Endothelial cell (in vitro differentiated cells): Measurements from ENCODE around the gene POM121L2. TPM values are rescaled to one million over a fixed set of nuclear protein-coding genes. Genes with fewer than 3 reads are reported as not detected.

Source experiments
- DNase-seq: peaks from one replicate; pipeline ENCODE4 v3.0.0; 2021; ENCODE audit warnings: low spot score
- H3K27ac Mint-ChIP-seq: one replicate; pipeline ENCODE4 v1.8.0; 2021; ENCODE audit warnings: mixed read lengths, inconsistent platforms; ENCODE audit not compliant: unreplicated experiment
- H3K27me3 Mint-ChIP-seq: one replicate; pipeline ENCODE4 v1.8.0; 2021; ENCODE audit warnings: mild to moderate bottlenecking, moderate library complexity, mixed read lengths, inconsistent platforms; ENCODE audit not compliant: unreplicated experiment
- H3K36me3 Mint-ChIP-seq: one replicate; pipeline ENCODE4 v1.8.0; 2021; ENCODE audit warnings: mild to moderate bottlenecking, low read depth, mixed read lengths, inconsistent platforms; ENCODE audit not compliant: unreplicated experiment
- H3K4me1 Mint-ChIP-seq: one replicate; pipeline ENCODE4 v1.8.0; 2021; ENCODE audit warnings: mild to moderate bottlenecking, mixed read lengths, inconsistent platforms; ENCODE audit not compliant: unreplicated experiment
- H3K4me3 Mint-ChIP-seq: one replicate; pipeline ENCODE4 v1.8.0; 2021; ENCODE audit warnings: mild to moderate bottlenecking, mixed read lengths, inconsistent platforms; ENCODE audit not compliant: unreplicated experiment
- H3K9me3 Mint-ChIP-seq: one replicate; pipeline ENCODE4 v1.8.0; 2021; ENCODE audit warnings: mixed read lengths, inconsistent platforms; ENCODE audit not compliant: unreplicated experiment
- total RNA-seq: library from RNA; stranded (reverse); fragmentation: NEBNext Ultra II Directional; extraction: Animal tissue kit (Norgen Biotek cat#: 25700); gene quantifications from one replicate; pipeline ENCODE4 v1.2.1, GENCODE V29; 2021; ENCODE audit not compliant: unreplicated experiment
- TF ChIP-seq, protein P1 (sequence below): fragments of 200-600 bp; sonication (generic); IDR thresholded peaks from one replicate; pipeline ENCODE4 v1.5.0; 2021; ENCODE audit warnings: antibody characterized with exemption; ENCODE audit not compliant: unreplicated experiment

POM121L2 gene
- total RNA-seq, 1 donor from 2014 or later: 1.3 TPM

GRCh38 chr6:27311806-27312145 is 297 bp downstream of the POM121L2 start:
- Mint-ChIP-seq H3K9me3 (no peaks in the 10 kb centered on the region), H3K4me1 (peaks cover 5% of the 10 kb centered on the region), H3K27me3 (peaks cover 17% of the 10 kb centered on the region), H3K27ac (no peak overlapping the region), H3K36me3 (no peaks in the 10 kb centered on the region), H3K4me3 (peak overlapping the region; percentile 92)
- DNase-seq: no peak
- TF ChIP-seq, protein P1, sequence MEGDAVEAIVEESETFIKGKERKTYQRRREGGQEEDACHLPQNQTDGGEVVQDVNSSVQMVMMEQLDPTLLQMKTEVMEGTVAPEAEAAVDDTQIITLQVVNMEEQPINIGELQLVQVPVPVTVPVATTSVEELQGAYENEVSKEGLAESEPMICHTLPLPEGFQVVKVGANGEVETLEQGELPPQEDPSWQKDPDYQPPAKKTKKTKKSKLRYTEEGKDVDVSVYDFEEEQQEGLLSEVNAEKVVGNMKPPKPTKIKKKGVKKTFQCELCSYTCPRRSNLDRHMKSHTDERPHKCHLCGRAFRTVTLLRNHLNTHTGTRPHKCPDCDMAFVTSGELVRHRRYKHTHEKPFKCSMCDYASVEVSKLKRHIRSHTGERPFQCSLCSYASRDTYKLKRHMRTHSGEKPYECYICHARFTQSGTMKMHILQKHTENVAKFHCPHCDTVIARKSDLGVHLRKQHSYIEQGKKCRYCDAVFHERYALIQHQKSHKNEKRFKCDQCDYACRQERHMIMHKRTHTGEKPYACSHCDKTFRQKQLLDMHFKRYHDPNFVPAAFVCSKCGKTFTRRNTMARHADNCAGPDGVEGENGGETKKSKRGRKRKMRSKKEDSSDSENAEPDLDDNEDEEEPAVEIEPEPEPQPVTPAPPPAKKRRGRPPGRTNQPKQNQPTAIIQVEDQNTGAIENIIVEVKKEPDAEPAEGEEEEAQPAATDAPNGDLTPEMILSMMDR: no peak

DNA sequence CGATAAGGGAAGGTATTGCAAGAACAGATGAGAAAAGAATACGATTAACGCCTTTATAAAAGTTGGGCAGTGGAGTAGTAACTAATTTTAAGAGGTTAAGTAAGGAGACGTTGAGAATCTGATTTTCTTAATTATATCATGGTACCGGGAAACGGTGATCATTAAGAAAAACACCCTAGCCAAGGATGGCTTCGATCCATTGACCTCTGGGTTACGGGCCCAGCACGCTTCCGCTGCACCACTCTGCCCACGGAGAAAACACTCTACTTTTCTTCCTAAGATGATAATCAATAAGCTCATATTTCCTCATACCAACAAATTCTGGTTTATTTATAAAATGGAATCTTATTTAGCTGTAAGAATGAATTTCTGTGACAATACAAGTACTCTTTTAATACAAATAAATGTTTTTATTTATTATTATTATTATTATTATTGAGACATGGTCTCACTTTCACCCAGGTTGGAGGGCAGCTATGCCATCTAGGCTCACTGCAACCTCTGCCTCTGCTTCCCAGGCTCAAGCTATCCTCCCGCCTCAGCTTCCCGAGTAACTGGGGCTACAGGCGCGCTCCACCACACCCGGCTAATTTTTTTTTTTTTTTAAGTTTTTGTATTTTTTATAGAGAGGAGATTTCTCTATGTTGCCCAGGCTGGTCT is 8.3 kb downstream of the POM121L2 start:
- H3K27me3 Mint-ChIP-seq: peaks cover 7% of the 10 kb centered on the region
- peaks cover 3% of the 10 kb centered on the region for H3K36me3 Mint-ChIP-seq
- H3K9me3 Mint-ChIP-seq: no peaks in the 10 kb centered on the region
- peaks cover 13% of the 10 kb centered on the region for H3K4me1 Mint-ChIP-seq
- peak overlapping the region; percentile 90 for H3K4me3 Mint-ChIP-seq
- TF ChIP-seq, protein P1: no peak
- no peak overlapping the region for H3K27ac Mint-ChIP-seq
- no peak for DNase-seq

DNA sequence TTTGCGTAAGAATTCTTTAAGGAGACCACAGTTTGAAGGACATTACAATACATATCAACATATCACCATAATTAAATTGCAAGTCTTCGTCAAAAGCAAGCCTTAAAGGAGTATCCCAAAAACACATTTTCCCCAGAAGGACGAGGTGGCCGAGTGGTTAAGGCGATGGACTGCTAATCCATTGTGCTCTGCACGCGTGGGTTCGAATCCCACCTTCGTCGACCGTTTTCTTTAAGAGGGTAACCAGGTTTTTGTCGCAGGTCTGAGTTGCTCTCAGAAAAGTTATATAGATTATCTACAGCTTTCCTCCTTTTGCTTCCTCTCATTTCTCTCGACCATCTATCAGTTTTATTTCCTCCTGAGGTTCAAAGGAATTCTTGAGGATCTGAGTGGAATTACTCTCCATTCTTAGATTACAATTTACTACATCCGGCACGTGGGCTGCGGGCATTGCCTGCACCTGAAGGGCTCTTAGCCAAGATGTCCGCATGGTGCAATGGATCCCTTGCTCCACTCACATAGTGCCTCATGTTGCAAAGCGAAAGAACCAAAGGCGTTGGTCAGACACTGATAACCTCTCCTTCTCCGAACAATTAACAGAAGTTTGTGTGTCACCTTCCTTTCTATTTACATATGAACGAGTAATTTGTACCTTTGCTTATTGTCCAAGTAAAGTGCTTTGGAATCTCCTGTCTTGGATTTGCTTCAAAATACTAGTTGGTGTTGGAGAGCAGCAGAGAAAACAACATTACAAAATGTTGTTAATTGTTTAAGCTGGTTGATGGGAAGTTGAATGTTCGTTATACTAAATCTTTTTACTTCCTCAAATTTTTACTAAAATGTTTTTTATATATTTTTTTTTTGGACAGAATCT is 14.0 kb downstream of the POM121L2 start:
- peak; percentile 66 for DNase-seq
- Mint-ChIP-seq H3K4me1 (peaks cover 35% of the 10 kb centered on the region), H3K27me3 (peaks cover 23% of the 10 kb centered on the region), H3K4me3 (peak overlapping the region; percentile 91), H3K27ac (peak overlapping the region; percentile 81), H3K36me3 (peaks cover 7% of the 10 kb centered on the region), H3K9me3 (no peaks in the 10 kb centered on the region)
- TF ChIP-seq, protein P1: no peak

GRCh38 chr6:27297484-27297856 is 14.6 kb downstream of the POM121L2 start:
- H3K9me3 Mint-ChIP-seq: no peaks in the 10 kb centered on the region
- peaks cover 32% of the 10 kb centered on the region for H3K4me1 Mint-ChIP-seq
- DNase-seq: no peak
- H3K27ac Mint-ChIP-seq: peak overlapping the region; percentile 81
- TF ChIP-seq, protein P1: no peak
- peaks cover 23% of the 10 kb centered on the region for H3K27me3 Mint-ChIP-seq
- peaks cover 7% of the 10 kb centered on the region for H3K36me3 Mint-ChIP-seq
- peak overlapping the region; percentile 91 for H3K4me3 Mint-ChIP-seq
